Measurements from ENCODE around the gene GPR37L1. TPM values are rescaled to one million over a fixed set of nuclear protein-coding genes. Genes with fewer than 3 reads are reported as not detected.
"Not testable (repeated sequence)": the region's sequence is repeated elsewhere in the genome, so short reads cannot be mapped to it uniquely, and the experiment has no call there.

Gene GPR37L1
- total RNA-seq, 2 experiments from 2014 or later, result not detected

- no peak for DNase-seq
- H3K9me3 Mint-ChIP-seq, result no peaks in the 10 kb centered on the region
- no peaks in the 10 kb centered on the region for H3K27me3 Mint-ChIP-seq (ENCODE audit: low read depth)
- H3K4me1 Mint-ChIP-seq (ENCODE audit: low read depth), result no peaks in the 10 kb centered on the region
- H3K36me3 Mint-ChIP-seq (ENCODE audit: low read depth), result no peaks in the 10 kb centered on the region
- H3K4me3 Mint-ChIP-seq, result no peak overlapping the region
- CTCF ChIA-PET, result interaction anchor here (2.2 kb wide), 1 partner anchor 94 kb away, joined by 4 read pairs; no protein-coding TSS in a partner anchor
- H3K27ac Mint-ChIP-seq, result no peak overlapping the region
- intact Hi-C loops (cut with micrococcal nuclease), result no loop called here
Observed at GRCh38 chr1:202093858-202094257, 28.9 kb upstream of the GPR37L1 start.

DNA sequence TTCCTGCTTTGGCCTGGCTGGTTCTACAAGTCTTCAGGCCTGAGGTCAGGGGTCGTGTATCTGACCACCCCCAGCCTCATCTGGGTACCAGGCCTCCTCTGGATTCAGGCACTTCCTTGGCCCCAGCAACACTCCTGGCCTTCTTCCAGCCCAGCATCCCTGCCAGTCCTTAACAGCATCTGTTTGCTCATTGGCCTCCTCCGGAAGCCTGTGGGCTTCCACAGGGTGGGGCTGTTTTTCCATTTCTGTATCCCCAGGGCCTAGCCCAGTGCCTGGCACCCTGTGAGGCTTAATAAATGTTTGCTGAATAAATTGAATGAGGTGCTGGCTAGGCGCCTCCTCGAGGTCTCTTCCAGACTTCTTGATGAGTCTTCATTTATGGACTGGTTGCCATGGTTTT, 21.5 kb upstream of the GPR37L1 start:
- Mint-ChIP-seq H3K27me3 (ENCODE audit: low read depth) (no peaks in the 10 kb centered on the region), H3K27ac (no peak overlapping the region), H3K9me3 (no peaks in the 10 kb centered on the region), H3K36me3 (ENCODE audit: low read depth) (no peaks in the 10 kb centered on the region), H3K4me3 (no peak overlapping the region), H3K4me1 (ENCODE audit: low read depth) (no peaks in the 10 kb centered on the region)
- CTCF ChIA-PET, result interaction anchor here (1.8 kb wide), 1 partner anchor 34 kb away, joined by 6 read pairs; no protein-coding TSS in a partner anchor
- no peak for DNase-seq
- intact Hi-C loops (cut with micrococcal nuclease), result no loop called here

DNA sequence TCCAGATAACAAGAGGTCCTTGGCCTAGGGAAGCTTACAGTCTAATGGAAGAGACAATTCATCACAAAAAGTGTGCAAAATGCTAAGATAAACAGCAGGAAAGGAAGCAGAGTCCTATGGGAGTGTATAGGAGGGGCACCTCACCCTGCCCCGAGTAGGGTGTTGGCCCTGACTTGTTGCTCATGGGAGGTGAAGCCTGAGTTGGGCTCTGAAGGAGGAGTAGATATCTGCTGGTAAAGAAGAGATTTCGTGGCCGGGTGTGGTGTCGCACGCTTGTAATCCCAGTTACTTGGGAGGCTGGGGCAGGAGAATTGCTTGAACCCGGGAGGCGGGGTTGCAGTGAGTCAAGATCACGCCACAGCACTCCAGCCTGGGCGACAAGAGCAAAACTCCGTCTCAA, 18.6 kb upstream of the GPR37L1 start:
- no peaks in the 10 kb centered on the region for H3K36me3 Mint-ChIP-seq (ENCODE audit: low read depth)
- CTCF ChIA-PET, result no interaction called here
- no peak overlapping the region for H3K27ac Mint-ChIP-seq
- no peak overlapping the region for H3K4me3 Mint-ChIP-seq
- H3K9me3 Mint-ChIP-seq, result no peaks in the 10 kb centered on the region
- H3K27me3 Mint-ChIP-seq (ENCODE audit: low read depth), result no peaks in the 10 kb centered on the region
- no peaks in the 10 kb centered on the region for H3K4me1 Mint-ChIP-seq (ENCODE audit: low read depth)
- intact Hi-C loops (cut with micrococcal nuclease), result no loop called here
- no peak for DNase-seq

- Mint-ChIP-seq H3K36me3 (ENCODE audit: low read depth) (no peaks in the 10 kb centered on the region), H3K4me1 (ENCODE audit: low read depth) (no peaks in the 10 kb centered on the region), H3K27ac (no peak overlapping the region), H3K27me3 (ENCODE audit: low read depth) (no peaks in the 10 kb centered on the region), H3K4me3 (no peak overlapping the region), H3K9me3 (no peaks in the 10 kb centered on the region)
- intact Hi-C loops (cut with micrococcal nuclease), result no loop called here
- CTCF ChIA-PET, result no interaction called here
- DNase-seq, result no peak
Observed at GRCh38 chr1:202105571-202106339, 17.0 kb upstream of the GPR37L1 start.

- Mint-ChIP-seq H3K4me1 (ENCODE audit: low read depth) (no peaks in the 10 kb centered on the region), H3K4me3 (no peak overlapping the region), H3K27ac (no peak overlapping the region), H3K9me3 (no peaks in the 10 kb centered on the region), H3K27me3 (ENCODE audit: low read depth) (no peaks in the 10 kb centered on the region), H3K36me3 (ENCODE audit: low read depth) (no peaks in the 10 kb centered on the region)
- intact Hi-C loops (cut with micrococcal nuclease), result no loop called here
- CTCF ChIA-PET, result no interaction called here
- DNase-seq, result no peak
Observed at GRCh38 chr1:202106340-202107254, 16.1 kb upstream of the GPR37L1 start.

- no peaks in the 10 kb centered on the region for H3K9me3 Mint-ChIP-seq
- CTCF ChIA-PET, result interaction anchor here (1.4 kb wide), 1 partner anchor 28 kb away, joined by 3 read pairs; no protein-coding TSS in a partner anchor
Observed at GRCh38 chr1:202107321-202107761, 15.4 kb upstream of the GPR37L1 start.

DNA sequence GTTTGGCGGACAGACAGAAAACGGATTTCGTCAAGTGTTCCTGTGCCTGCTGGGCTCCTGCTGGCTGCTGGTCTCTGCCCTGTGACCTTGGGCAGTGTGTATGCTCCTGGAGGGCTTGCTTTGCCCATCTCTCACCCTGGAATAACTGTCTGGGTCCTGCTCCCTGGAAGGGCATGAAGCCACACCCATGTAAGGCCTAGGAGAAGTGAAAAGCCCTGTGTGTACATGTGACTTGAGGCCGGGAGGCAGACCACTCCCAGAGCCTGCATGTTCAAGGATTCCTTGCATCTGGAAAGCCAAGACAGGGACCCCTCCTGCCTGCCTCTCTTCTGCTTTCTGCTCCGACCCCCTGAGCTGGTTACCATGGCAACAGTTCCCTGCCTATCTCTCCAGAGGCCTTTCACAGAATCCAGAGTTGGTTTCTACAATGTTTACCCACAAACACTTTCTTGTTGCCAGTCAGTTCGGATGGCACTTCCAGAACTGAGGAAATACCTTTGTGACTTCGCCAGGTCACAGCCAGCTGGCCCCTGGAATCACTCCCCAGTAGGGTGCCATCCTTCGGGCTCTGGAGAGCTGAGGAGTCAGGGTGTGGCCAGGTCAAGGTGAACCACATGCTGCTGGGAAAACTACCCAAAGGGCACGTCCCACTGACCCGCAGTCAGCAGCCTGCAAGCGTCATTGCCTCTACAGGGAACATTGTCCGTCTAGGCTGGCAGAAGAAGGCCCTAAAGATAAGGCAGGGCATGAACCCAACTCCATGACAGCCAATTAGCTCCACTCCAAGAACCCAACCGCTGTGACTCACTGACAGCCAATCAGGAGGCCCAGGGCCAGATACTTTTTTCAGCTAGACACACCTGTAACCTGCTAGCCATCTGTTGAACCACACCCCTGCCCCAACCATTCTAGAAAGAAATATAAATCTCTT, 14.7 kb upstream of the GPR37L1 start:
- H3K27ac Mint-ChIP-seq, result no peak overlapping the region
- CTCF ChIA-PET, result interaction anchor here (0.8 to 1.4 kb wide), 2 partner anchors 27 to 85 kb away, joined by 3 read pairs; no protein-coding TSS in a partner anchor
- intact Hi-C loops (cut with micrococcal nuclease), result no loop called here
- no peaks in the 10 kb centered on the region for H3K4me1 Mint-ChIP-seq (ENCODE audit: low read depth)
- no peak overlapping the region for H3K4me3 Mint-ChIP-seq
- H3K9me3 Mint-ChIP-seq, result no peaks in the 10 kb centered on the region
- no peak for DNase-seq
- no peaks in the 10 kb centered on the region for H3K36me3 Mint-ChIP-seq (ENCODE audit: low read depth)
- no peaks in the 10 kb centered on the region for H3K27me3 Mint-ChIP-seq (ENCODE audit: low read depth)

More at GRCh38 chr1:202107321-202107761, 15.4 kb upstream of the GPR37L1 start:
- DNase-seq, result no peak
- H3K4me1 Mint-ChIP-seq (ENCODE audit: low read depth), result no peaks in the 10 kb centered on the region
- intact Hi-C loops (cut with micrococcal nuclease), result no loop called here
- no peak overlapping the region for H3K4me3 Mint-ChIP-seq
- H3K27me3 Mint-ChIP-seq (ENCODE audit: low read depth), result no peaks in the 10 kb centered on the region
- H3K36me3 Mint-ChIP-seq (ENCODE audit: low read depth), result no peaks in the 10 kb centered on the region
- H3K27ac Mint-ChIP-seq, result no peak overlapping the region

DNA sequence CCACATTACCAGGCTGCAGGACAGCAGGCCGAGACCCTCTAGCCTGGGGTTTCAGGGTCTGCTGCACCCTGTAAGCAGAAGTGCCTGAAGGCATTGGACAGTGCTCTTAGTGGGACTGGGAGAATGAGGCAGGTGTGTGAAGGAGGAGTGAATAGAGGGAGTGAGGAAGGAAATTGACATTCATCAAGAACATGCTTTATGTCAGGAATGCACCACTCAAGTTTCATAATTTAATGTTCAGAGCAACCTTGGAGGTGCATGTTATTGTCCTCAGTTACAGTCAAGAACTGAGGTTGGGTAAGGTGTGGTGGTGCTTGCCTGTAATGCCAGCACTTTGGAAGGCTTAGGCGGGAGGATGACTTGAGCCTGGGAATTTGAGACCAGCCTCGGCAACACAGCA, 11.7 kb upstream of the GPR37L1 start:
- no peak overlapping the region for H3K27ac Mint-ChIP-seq
- intact Hi-C loops (cut with micrococcal nuclease), result no loop called here
- no peaks in the 10 kb centered on the region for H3K27me3 Mint-ChIP-seq (ENCODE audit: low read depth)
- H3K4me3 Mint-ChIP-seq, result no peak overlapping the region
- DNase-seq, result no peak
- H3K36me3 Mint-ChIP-seq (ENCODE audit: low read depth), result no peaks in the 10 kb centered on the region
- H3K4me1 Mint-ChIP-seq (ENCODE audit: low read depth), result peaks cover 8% of the 10 kb centered on the region
- no peaks in the 10 kb centered on the region for H3K9me3 Mint-ChIP-seq
- CTCF ChIA-PET, result no interaction called here

DNA sequence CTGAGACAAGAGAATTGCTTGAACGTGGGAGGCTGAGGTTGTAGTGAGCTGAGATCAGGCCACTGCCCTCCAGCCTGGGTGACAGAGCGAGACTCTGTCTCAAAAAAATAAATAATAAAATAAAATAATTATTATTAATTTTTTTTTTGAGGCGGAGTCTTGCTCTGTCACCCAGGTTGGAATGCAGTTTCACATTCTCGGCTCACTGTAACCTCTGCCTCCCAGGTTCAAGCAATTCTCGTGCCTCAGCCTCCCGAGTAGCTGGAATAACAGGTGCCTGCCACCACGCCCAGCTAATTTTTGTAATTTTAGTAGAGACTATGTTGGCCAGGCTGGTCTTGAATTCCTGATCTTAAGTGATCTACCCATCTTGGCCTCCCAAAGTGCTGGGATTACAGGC, 11.1 kb upstream of the GPR37L1 start:
- H3K4me3 Mint-ChIP-seq; H3K27ac Mint-ChIP-seq; intact Hi-C loops (cut with micrococcal nuclease); H3K27me3 Mint-ChIP-seq (ENCODE audit: low read depth); H3K36me3 Mint-ChIP-seq (ENCODE audit: low read depth); H3K4me1 Mint-ChIP-seq (ENCODE audit: low read depth); DNase-seq; H3K9me3 Mint-ChIP-seq: not testable (repeated sequence)
- CTCF ChIA-PET, result interaction anchor here (1.6 kb wide), 1 partner anchor 24 kb away, joined by 6 read pairs; no protein-coding TSS in a partner anchor

DNA sequence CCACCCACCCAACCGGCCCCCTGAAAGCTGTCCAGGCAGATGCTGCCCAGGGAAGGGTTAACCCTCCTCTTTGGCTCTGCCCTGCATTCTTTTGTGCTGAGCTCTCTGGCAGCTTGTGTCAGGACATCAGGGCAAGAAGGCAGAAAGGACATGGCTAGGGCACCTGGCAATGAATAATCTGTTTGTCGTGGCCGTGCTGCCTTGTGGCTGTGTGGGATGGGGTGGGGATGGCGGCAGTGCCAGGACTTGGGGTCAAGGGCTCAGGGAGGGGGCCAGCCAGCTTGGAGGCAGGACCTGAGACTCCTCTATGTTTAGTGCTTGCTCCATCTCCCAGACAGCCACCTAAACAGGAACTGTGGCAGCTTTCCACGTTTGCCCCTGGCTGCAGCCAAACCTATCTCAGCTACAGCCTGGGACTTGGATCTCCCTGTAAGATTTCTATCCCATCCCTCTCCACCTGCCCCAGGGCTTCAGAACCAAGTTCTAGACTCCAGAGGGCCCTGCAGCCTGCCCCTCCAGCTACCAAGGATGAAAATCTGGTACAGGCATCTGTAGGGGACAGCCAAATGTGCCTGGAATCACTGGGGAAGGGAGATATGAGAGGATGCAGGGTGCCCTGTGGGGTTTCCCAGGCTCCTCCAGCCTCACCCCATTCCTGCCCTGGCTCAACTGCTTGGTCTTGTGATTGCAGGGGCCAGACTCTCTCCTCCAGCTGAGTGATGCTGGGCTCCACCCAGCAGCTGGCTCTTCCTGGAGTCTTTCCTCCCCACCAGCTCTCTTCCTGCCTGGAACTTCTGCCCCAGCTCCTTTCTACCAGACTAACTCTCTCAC, 9.6 kb upstream of the GPR37L1 start:
- no peaks in the 10 kb centered on the region for H3K27me3 Mint-ChIP-seq (ENCODE audit: low read depth)
- H3K9me3 Mint-ChIP-seq, result no peaks in the 10 kb centered on the region
- no peak overlapping the region for H3K4me3 Mint-ChIP-seq
- no peak overlapping the region for H3K27ac Mint-ChIP-seq
- H3K36me3 Mint-ChIP-seq (ENCODE audit: low read depth), result no peaks in the 10 kb centered on the region
- DNase-seq, result no peak
- intact Hi-C loops (cut with micrococcal nuclease), result no loop called here
- peaks cover 8% of the 10 kb centered on the region for H3K4me1 Mint-ChIP-seq (ENCODE audit: low read depth)
- CTCF ChIA-PET, result interaction anchor here (0.6 to 1.6 kb wide), 3 partner anchors 22 to 435 kb away, joined by 3 to 6 read pairs (median 3); no protein-coding TSS in a partner anchor

- intact Hi-C loops (cut with micrococcal nuclease), result no loop called here
- Mint-ChIP-seq H3K36me3 (ENCODE audit: low read depth) (no peaks in the 10 kb centered on the region), H3K27me3 (ENCODE audit: low read depth) (no peaks in the 10 kb centered on the region), H3K27ac (no peak overlapping the region), H3K4me3 (no peak overlapping the region), H3K9me3 (no peaks in the 10 kb centered on the region), H3K4me1 (ENCODE audit: low read depth) (peaks cover 8% of the 10 kb centered on the region)
- no peak for DNase-seq
- CTCF ChIA-PET, result interaction anchor here (0.6 kb wide), 1 partner anchor 22 kb away, joined by 3 read pairs; no protein-coding TSS in a partner anchor
Observed at GRCh38 chr1:202113690-202114300, 8.9 kb upstream of the GPR37L1 start.
